Naive thymus-derived CD8-positive, alpha-beta T cell (primary cell): ENCODE measurements around the gene CTBP2. TPM values are rescaled to one million over a fixed set of nuclear protein-coding genes. Genes with fewer than 3 reads are reported as not detected.
"Not testable (repeated sequence)": the region's sequence is repeated elsewhere in the genome, so short reads cannot be mapped to it uniquely, and the experiment has no call there.

Source experiments
- ATAC-seq, 2 donors: fragments of 150-1000 bp; cut with Tn5 transposase in 1 of 2; sonication (Bioruptor Pico), chemical (Tn5 transposase) in 1 of 2; 1 replicate in 1 of 2; 2 replicates in 1 of 2; pipeline ENCODE4 v1.10.0; 2021; ENCODE audit warnings: mild to moderate bottlenecking in 2 of 2, moderate library complexity in 2 of 2
- POLR2A ChIA-PET: fragments of 350-600 bp; sonication (Branson Sonifier 250); formaldehyde crosslinking; loops from one replicate; lab custom pipeline; 2021; ENCODE audit warnings: antibody characterized with exemption; lab: Charles Lee
- DNase-seq, 10 donors: peaks; one replicate each; pipeline versions ENCODE4 v3.0.0 to v3.0.0-alpha.2; 2020 to 2022
- H3K27ac Mint-ChIP-seq, 10 donors: one replicate each; pipeline ENCODE4 v1.8.0; 2020 to 2022; ENCODE audit warnings: mild to moderate bottlenecking in 10 of 10, mixed read lengths in 10 of 10, moderate library complexity in 4 of 10, inconsistent platforms in 1 of 10
- H3K27me3 Mint-ChIP-seq, 5 donors: one replicate each; pipeline ENCODE4 v1.8.0; 2021 to 2022; ENCODE audit warnings: mixed read lengths in 5 of 5
- H3K36me3 Mint-ChIP-seq, 3 donors: one replicate each; pipeline ENCODE4 v1.8.0; 2020 to 2022; ENCODE audit warnings: mixed read lengths in 3 of 3, mild to moderate bottlenecking in 2 of 3, inconsistent platforms in 1 of 3
- H3K4me1 Mint-ChIP-seq, 4 donors: one replicate each; pipeline ENCODE4 v1.8.0; 2021 to 2022; ENCODE audit warnings: mixed read lengths in 4 of 4
- H3K4me3 Mint-ChIP-seq, 10 donors: one replicate each; pipeline ENCODE4 v1.8.0; 2020 to 2022; ENCODE audit warnings: mild to moderate bottlenecking in 10 of 10, mixed read lengths in 10 of 10, moderate library complexity in 6 of 10, inconsistent platforms in 1 of 10
- H3K9me3 Mint-ChIP-seq, 9 donors: one replicate each; pipeline ENCODE4 v1.8.0; 2020 to 2022; ENCODE audit warnings: mixed read lengths in 9 of 9, mild to moderate bottlenecking in 3 of 9, inconsistent platforms in 1 of 9, moderate library complexity in 1 of 9
- polyA plus RNA-seq, 3 donors: library from polyadenylated mRNA; unstranded; fragments of 300-500 nt; fragmentation: Illumina TruSeq; gene quantifications; one replicate each; pipeline ENCODE4 v1.2.3, GENCODE V29; 2021
- total RNA-seq, 8 experiments: library from RNA in 2 of 8; stranded (reverse) in 2 of 8; gene quantifications; one replicate each; pipeline ENCODE4 v1.2.3 and lab custom pipeline; 2021 to 2026

The CTBP2 gene
- total and polyA plus RNA-seq, 5 experiments from 2014 or later, result 0.05 to 3.1 (median 0.42) TPM

GRCh38 chr10:125091891-125092290 is 68.5 kb downstream of the CTBP2 start:
- H3K9me3 Mint-ChIP-seq, result no peaks in the 10 kb centered on the region
- peaks cover 0 to 3% (median 0%) of the 10 kb centered on the region in 5 donors for H3K27me3 Mint-ChIP-seq
- no peak overlapping the region for H3K27ac Mint-ChIP-seq
- DNase-seq (no peak), ATAC-seq (no peak)
- H3K4me1 Mint-ChIP-seq, result peaks cover 0 to 18% (median 2%) of the 10 kb centered on the region in 4 donors
- no peak overlapping the region for H3K4me3 Mint-ChIP-seq
- POLR2A ChIA-PET, result no interaction called here
- H3K36me3 Mint-ChIP-seq, result no peaks in the 10 kb centered on the region

DNA sequence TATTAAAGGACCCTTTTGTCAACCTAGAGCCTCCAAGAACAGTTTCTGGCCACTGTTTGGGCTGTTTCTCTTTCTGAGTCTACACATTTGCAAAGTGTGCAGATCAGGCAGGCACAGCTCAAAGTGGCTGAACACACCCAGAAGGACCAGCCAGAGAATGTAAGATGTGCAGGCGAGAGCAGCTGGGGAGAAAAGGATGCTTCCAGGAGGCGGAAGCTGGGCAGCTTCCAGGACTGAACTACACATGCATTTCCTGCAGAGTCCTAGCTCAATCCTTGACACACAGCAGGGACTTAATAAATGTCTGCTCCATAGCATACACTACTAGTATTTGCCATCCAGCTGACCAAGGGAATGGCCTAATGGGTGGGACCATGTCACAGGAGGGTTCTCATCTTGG is 70.9 kb downstream of the CTBP2 start:
- POLR2A ChIA-PET, result no interaction called here

GRCh38 chr10:125087897-125088215 is 72.5 kb downstream of the CTBP2 start:
- no peak overlapping the region for H3K27ac Mint-ChIP-seq
- peaks cover 0 to 3% (median 2%) of the 10 kb centered on the region in 4 donors for H3K4me1 Mint-ChIP-seq
- no peak for ATAC-seq

More for the DNA sequence above, 70.9 kb downstream of the CTBP2 start:
- Mint-ChIP-seq H3K4me1 (peaks cover 0 to 6% (median 2%) of the 10 kb centered on the region in 4 donors), H3K27ac (no peak overlapping the region), H3K27me3 (peaks cover 0 to 6% (median 0%) of the 10 kb centered on the region in 5 donors), H3K36me3 (no peaks in the 10 kb centered on the region), H3K9me3 (no peaks in the 10 kb centered on the region), H3K4me3 (no peak overlapping the region)
- DNase-seq (peak in 1 of 10 donors; percentile 34), ATAC-seq (no peak)

DNA sequence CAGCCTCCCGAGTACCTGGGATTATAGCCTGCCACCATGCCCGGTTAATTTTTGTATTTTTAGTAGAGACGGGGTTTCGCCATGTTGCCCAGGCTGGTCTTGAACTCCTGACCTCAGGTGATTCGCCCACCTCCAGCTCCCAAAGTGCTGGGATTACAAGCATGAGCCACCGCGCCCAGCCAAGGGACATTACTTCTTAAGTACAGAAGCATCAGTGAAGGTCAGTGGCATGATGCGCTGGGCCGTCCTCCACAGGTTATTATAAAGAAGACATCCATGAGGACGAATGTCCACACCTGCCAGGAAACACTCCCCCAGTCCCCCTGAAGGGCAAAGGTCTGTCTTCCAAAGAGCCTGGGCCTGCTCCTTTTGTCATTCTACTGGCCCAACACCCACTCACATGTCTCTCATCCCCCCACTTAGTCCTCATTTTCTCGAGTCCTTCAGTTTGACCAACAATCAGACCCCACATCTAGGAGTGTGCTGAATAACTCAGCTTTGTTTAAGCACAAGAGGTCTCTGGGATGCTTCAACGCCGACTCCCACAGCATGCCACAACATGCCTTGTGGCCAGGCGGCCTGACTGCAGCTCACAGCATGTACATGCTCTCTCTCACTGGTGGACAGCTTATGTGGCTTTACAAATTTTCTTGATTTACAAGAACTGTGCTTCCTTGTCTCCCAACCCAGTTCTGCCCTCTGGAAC is 73.0 kb downstream of the CTBP2 start:
- POLR2A ChIA-PET, result no interaction called here
- Mint-ChIP-seq H3K27ac (no peak overlapping the region), H3K27me3 (peaks cover 0 to 10% (median 0%) of the 10 kb centered on the region in 5 donors), H3K9me3 (no peaks in the 10 kb centered on the region), H3K4me1 (peaks cover 0 to 3% (median 1%) of the 10 kb centered on the region in 4 donors), H3K4me3 (no peak overlapping the region), H3K36me3 (no peaks in the 10 kb centered on the region)
- DNase-seq (peak in 1 of 10 donors; percentile 27), ATAC-seq (no peak)

More at GRCh38 chr10:125087897-125088215, 72.5 kb downstream of the CTBP2 start:
- H3K4me3 Mint-ChIP-seq, result no peak overlapping the region
- H3K9me3 Mint-ChIP-seq, result no peaks in the 10 kb centered on the region
- DNase-seq, result peak in 1 of 10 donors; percentile 2
- no peaks in the 10 kb centered on the region for H3K36me3 Mint-ChIP-seq
- POLR2A ChIA-PET, result no interaction called here
- H3K27me3 Mint-ChIP-seq, result peaks cover 0 to 10% (median 0%) of the 10 kb centered on the region in 5 donors

GRCh38 chr10:125086691-125087090 is 73.7 kb downstream of the CTBP2 start:
- ATAC-seq, result no peak
- H3K36me3 Mint-ChIP-seq, result no peaks in the 10 kb centered on the region
- no peaks in the 10 kb centered on the region for H3K9me3 Mint-ChIP-seq
- peaks cover 0 to 3% (median 0%) of the 10 kb centered on the region in 4 donors for H3K4me1 Mint-ChIP-seq
- POLR2A ChIA-PET, result no interaction called here
- H3K4me3 Mint-ChIP-seq, result no peak overlapping the region
- H3K27me3 Mint-ChIP-seq, result peaks cover 0 to 10% (median 0%) of the 10 kb centered on the region in 5 donors
- H3K27ac Mint-ChIP-seq, result no peak overlapping the region
- peak in 1 of 10 donors; percentile 28 for DNase-seq

DNA sequence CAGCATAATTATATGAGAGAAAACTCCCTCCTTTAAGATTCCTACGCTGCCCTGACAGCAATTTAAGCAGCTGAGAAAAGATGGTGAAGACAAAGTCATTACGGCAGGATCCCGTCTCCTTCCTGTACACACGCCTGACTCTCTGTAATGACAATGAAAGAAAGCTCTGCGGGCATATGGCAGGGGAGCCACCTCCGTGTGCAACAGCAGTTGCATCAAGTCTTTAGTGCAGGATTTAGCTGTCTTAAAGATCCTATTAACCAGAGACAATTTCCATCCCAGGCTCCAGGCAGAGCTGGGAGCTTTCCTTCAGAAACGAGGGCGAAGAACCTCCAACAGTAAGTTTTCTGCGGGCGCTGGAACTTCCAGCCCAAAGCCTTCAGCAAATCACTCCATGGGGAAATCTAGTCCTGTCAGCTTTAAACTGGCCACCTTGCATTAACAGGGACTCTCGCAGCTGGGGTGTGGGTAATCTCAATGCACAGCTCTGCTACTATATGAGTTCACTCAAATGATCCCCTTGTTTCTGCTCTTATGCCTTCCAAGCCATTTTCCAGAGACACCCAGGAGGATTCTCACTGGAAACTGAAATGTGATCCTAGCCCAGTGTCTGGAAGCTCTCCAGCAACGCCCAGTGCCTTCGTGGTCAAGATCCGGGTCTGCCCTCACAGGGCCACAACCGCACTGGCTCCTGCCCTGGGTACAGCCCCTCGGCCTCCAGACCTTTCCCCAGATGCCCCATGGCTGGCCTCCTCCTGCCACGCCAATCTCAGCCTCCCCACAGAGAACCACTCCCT is 74.9 kb downstream of the CTBP2 start:
- no peak for DNase-seq
- POLR2A ChIA-PET, result no interaction called here
- no peak overlapping the region for H3K27ac Mint-ChIP-seq
- H3K4me1 Mint-ChIP-seq, result peaks cover 0 to 3% (median 0%) of the 10 kb centered on the region in 4 donors
- H3K36me3 Mint-ChIP-seq, result no peaks in the 10 kb centered on the region
- peaks cover 0 to 10% (median 0%) of the 10 kb centered on the region in 5 donors for H3K27me3 Mint-ChIP-seq
- no peak for ATAC-seq
- no peaks in the 10 kb centered on the region for H3K9me3 Mint-ChIP-seq
- H3K4me3 Mint-ChIP-seq, result no peak overlapping the region

DNA sequence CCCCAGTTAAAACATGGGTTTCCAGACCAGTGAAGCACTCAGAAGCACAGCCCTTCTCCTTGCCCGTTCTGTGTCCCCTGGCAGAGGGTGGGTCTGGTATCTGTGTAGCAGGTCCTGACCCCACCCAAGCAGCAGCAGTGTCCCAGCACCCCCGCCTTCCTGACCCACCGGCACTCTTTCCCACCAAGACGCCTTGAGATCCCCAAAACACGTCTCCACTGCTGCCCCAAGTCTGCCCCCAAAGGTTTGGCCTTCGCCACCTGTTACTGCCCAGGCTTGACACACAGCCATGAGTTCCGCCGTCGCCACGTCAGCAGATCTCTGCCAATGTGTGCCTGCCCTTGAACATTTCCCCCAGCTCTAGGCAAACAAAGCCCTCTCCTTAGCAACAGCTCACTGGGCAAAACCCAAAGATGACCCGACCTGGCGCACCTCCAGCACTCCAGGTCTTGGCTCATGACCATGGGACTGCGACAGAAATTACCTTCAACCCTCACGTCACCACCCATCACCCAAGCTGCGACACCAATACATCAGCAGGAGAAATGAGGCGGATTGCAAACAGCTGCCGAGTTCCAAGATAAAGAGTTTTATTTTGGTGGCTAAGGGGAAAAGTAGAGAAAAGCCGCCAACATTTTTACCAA is 75.6 kb downstream of the CTBP2 start:
- H3K9me3 Mint-ChIP-seq, result no peaks in the 10 kb centered on the region
- DNase-seq (peak in 1 of 10 donors; percentile 46), ATAC-seq (no peak)
- H3K27ac Mint-ChIP-seq, result no peak overlapping the region
- H3K36me3 Mint-ChIP-seq, result no peaks in the 10 kb centered on the region
- peaks cover 0 to 10% (median 0%) of the 10 kb centered on the region in 5 donors for H3K27me3 Mint-ChIP-seq
- H3K4me3 Mint-ChIP-seq, result no peak overlapping the region
- peaks cover 0 to 3% (median 0%) of the 10 kb centered on the region in 4 donors for H3K4me1 Mint-ChIP-seq
- POLR2A ChIA-PET, result no interaction called here

DNA sequence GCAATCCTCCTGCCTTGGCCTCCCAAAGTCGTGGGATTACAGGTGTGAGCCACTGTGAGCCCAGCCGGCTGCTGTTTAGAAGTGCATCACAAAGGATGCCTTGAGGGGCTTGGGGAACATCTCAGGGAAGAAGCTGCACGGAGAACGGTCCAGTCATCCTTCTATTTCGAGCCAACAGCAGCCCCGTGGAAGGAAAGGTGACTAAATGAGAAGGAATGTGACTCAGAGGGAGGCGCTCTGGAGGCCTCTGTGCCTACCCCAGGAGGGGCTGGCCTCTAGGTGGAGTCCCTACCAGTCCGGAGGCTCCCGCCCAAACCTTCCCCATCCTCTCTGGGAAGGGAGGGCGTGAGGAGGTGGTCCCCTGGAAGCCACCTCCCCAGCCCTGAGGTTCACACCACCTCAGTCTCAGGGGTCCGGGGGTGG is 76.2 kb downstream of the CTBP2 start:
- H3K27me3 Mint-ChIP-seq, result peaks cover 0 to 10% (median 0%) of the 10 kb centered on the region in 5 donors
- H3K36me3 Mint-ChIP-seq, result no peaks in the 10 kb centered on the region
- peaks cover 0 to 3% (median 0%) of the 10 kb centered on the region in 4 donors for H3K4me1 Mint-ChIP-seq
- H3K27ac Mint-ChIP-seq, result no peak overlapping the region
- DNase-seq (peak in 1 of 10 donors; percentile 60), ATAC-seq (no peak)
- no peaks in the 10 kb centered on the region for H3K9me3 Mint-ChIP-seq
- H3K4me3 Mint-ChIP-seq, result no peak overlapping the region
- POLR2A ChIA-PET, result no interaction called here

DNA sequence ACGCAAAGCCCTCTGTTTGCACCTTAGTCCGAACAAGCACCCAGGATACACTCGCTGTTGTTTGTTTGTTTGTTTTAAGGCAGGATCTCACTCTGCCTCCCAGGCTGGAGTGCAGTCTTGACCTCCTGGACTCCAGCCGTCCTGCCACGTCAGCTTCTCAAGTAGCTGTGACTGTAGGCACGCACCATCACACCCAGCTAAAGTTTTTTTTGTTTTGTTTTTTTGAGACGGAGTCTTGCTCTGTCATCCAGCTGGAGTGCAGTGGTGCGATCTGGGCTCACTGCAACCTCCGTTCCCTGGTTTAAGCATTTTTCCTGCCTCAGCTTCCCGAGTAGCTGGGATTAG is 76.8 kb downstream of the CTBP2 start:
- no peak overlapping the region for H3K4me3 Mint-ChIP-seq
- no peaks in the 10 kb centered on the region for H3K36me3 Mint-ChIP-seq
- H3K27me3 Mint-ChIP-seq, result peaks cover 0 to 10% (median 0%) of the 10 kb centered on the region in 5 donors
- H3K9me3 Mint-ChIP-seq, result no peaks in the 10 kb centered on the region
- H3K4me1 Mint-ChIP-seq, result peaks cover 0 to 3% (median 0%) of the 10 kb centered on the region in 4 donors
- H3K27ac Mint-ChIP-seq, result no peak overlapping the region
- ATAC-seq, result no peak
- POLR2A ChIA-PET, result no interaction called here
- DNase-seq, result peak in 1 of 10 donors; percentile 19

DNA sequence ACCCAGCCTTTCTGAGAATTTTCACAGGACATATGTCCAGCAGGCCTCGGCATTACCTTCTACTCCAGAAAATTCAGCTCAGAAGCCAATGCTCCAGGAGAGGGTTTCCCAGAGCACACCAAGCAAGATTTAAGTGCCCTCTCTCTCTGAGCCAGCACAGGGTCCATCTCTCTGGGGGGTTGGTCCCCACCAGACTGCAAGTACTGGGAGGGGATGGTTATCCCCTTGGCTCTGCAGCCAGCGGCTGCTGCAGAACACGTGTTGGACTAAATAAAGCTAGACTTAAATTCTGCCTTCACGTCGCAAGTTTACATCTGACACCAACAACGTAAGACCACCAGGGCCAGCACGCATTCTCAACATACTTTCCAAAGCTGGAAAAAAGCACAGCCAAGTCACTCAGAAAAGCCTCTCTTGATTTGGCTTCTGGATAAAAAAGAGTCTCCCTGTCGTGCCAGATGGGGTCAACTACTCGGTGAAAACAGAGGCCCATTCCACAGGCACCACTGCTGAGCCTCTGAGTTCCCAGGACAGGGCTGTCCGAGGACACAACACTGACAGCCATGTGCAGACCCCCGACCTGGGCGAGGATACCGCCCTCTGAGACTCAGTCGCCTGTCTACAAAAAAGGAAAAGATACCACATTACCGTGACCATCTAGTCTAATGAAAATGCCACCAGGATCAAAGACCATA is 77.3 kb downstream of the CTBP2 start:
- Mint-ChIP-seq H3K4me1 (peaks cover 0 to 2% (median 0%) of the 10 kb centered on the region in 4 donors), H3K4me3 (no peak overlapping the region), H3K27me3 (peaks cover 0 to 10% (median 0%) of the 10 kb centered on the region in 5 donors), H3K9me3 (no peaks in the 10 kb centered on the region), H3K36me3 (no peaks in the 10 kb centered on the region), H3K27ac (no peak overlapping the region)
- DNase-seq (peak in 1 of 10 donors; percentile 11), ATAC-seq (no peak)
- POLR2A ChIA-PET, result no interaction called here

GRCh38 chr10:125082471-125082870 is 77.9 kb downstream of the CTBP2 start:
- H3K4me1 Mint-ChIP-seq, H3K36me3 Mint-ChIP-seq, ATAC-seq, H3K9me3 Mint-ChIP-seq, H3K27ac Mint-ChIP-seq, DNase-seq, H3K4me3 Mint-ChIP-seq, H3K27me3 Mint-ChIP-seq, POLR2A ChIA-PET: not testable (repeated sequence)

- Mint-ChIP-seq H3K27ac (no peak overlapping the region), H3K36me3 (no peaks in the 10 kb centered on the region), H3K4me3 (no peak overlapping the region), H3K9me3 (no peaks in the 10 kb centered on the region), H3K4me1 (no peaks in the 10 kb centered on the region), H3K27me3 (peaks cover 0 to 7% (median 0%) of the 10 kb centered on the region in 5 donors)
- peak in 1 of 10 donors; percentile 40 for DNase-seq
- no peak for ATAC-seq
- POLR2A ChIA-PET, result no interaction called here
Measured at GRCh38 chr10:125081931-125082330, 78.4 kb downstream of the CTBP2 start.
